Fibroblast of lung (primary cell): ENCODE measurements around the gene HMGN1. TPM values are rescaled to one million over a fixed set of nuclear protein-coding genes. Genes with fewer than 3 reads are reported as not detected.

Source experiments
- DNase-seq, 2 donors: peaks; one replicate each; pipeline versions ENCODE4 v3.0.0 to v3.0.0-alpha.2; 2010; ENCODE audit warnings: low read depth in 2 of 2
- H2AFZ ChIP-seq: 2 replicates; pipeline ENCODE4 v1.5.1; 2012; ENCODE audit warnings: low read length, control low read depth, inconsistent platforms
- H3K27ac ChIP-seq: 2 replicates; pipeline ENCODE4 v1.5.1; 2011; ENCODE audit warnings: low read length, control low read depth; ENCODE audit not compliant: insufficient read depth
- H3K27me3 ChIP-seq: 2 replicates; pipeline ENCODE4 v1.5.1; 2011; ENCODE audit warnings: mild to moderate bottlenecking, low read length; ENCODE audit not compliant: control insufficient read depth, insufficient read depth
- H3K36me3 ChIP-seq: 2 replicates; pipeline ENCODE4 v1.5.1; 2011; ENCODE audit warnings: low read length; ENCODE audit not compliant: control insufficient read depth, insufficient read depth
- H3K4me1 ChIP-seq: 2 replicates; pipeline ENCODE4 v1.5.1; 2011; ENCODE audit warnings: low read length; ENCODE audit not compliant: control insufficient read depth, insufficient read depth; ENCODE audit errors: extremely low read depth
- H3K4me2 ChIP-seq: 2 replicates; pipeline ENCODE4 v1.5.1; 2011; ENCODE audit warnings: low read length, control low read depth; ENCODE audit not compliant: insufficient read depth; ENCODE audit errors: extremely low read depth
- H3K4me3 ChIP-seq, 4 experiments: fragments of 200-600 bp in 1 of 4; sonication (generic) in 1 of 4; replicated peaks in 1 of 4; 2 replicates each; pipeline ENCODE4 v1.5.1; 2011 to 2016; ENCODE audit warnings: low read length in 4 of 4, low read depth in 3 of 4, mild to moderate bottlenecking in 3 of 4, control low read depth in 2 of 4, inconsistent platforms in 1 of 4, mixed read lengths in 1 of 4; ENCODE audit not compliant: insufficient read depth in 1 of 4; ENCODE audit errors: control extremely low read depth in 1 of 4
- H3K79me2 ChIP-seq: 2 replicates; pipeline ENCODE4 v1.5.1; 2012; ENCODE audit warnings: mild to moderate bottlenecking, low read length, inconsistent platforms; ENCODE audit not compliant: control insufficient read depth, insufficient read depth
- H3K9ac ChIP-seq: 2 replicates; pipeline ENCODE4 v1.5.1; 2011; ENCODE audit warnings: mild to moderate bottlenecking, low read length, control low read depth; ENCODE audit not compliant: insufficient read depth
- H3K9me3 ChIP-seq: 2 replicates; pipeline ENCODE4 v1.5.1; 2012; ENCODE audit warnings: low read depth, low read length; ENCODE audit not compliant: control insufficient read depth, insufficient read depth
- H4K20me1 ChIP-seq: 2 replicates; pipeline ENCODE4 v1.5.1; 2011; ENCODE audit warnings: low read length; ENCODE audit not compliant: control insufficient read depth, insufficient read depth; ENCODE audit errors: extremely low read depth
- EZH2 ChIP-seq: IDR thresholded peaks from 2 replicates; pipeline ENCODE4 v1.5.1; 2012; ENCODE audit warnings: low read length, control low read depth, mild to moderate bottlenecking; ENCODE audit errors: missing control alignments
- polyA plus RNA-seq, 2 donors: library from polyadenylated mRNA; depleted of rRNA in 1 of 2; stranded (reverse) in 1 of 2; unstranded in 1 of 2; fragments of >200 nt; gene quantifications; 2 replicates each; pipeline ENCODE4 v1.2.1, GENCODE V29; 2011 to 2012; ENCODE audit warnings: missing spikeins in 1 of 2
- total RNA-seq: library from RNA; depleted of rRNA; stranded (reverse); fragments of >200 nt; gene quantifications from 2 replicates; pipeline ENCODE4 v1.2.1, GENCODE V29; 2014
- TF ChIP-seq, protein P1 (sequence below), 2 donors: IDR thresholded peaks in 1 of 2; conservative IDR thresholded peaks in 1 of 2; 1 replicate in 1 of 2; 2 replicates in 1 of 2; pipeline ENCODE4 v1.5.1; 2011 to 2012; ENCODE audit warnings: low read length in 2 of 2, control low read depth in 1 of 2, inconsistent platforms in 1 of 2, low read depth in 1 of 2, mild to moderate bottlenecking in 1 of 2

The HMGN1 gene
- total and polyA plus RNA-seq, 2 donors (not counting 1 experiment from before 2014, with no cell fraction given) = 160 to 171 TPM

GRCh38 chr21:39367783-39368182 lies 18.9 kb upstream of the HMGN1 start:
- Histone ChIP-seq H3K4me1 (no peaks in the 10 kb centered on the region), H3K9ac (no peak overlapping the region), H3K27ac (no peak overlapping the region), H2AFZ (no peak overlapping the region), H3K9me3 (no peaks in the 10 kb centered on the region), H3K79me2 (no peaks in the 10 kb centered on the region), H3K4me2 (no peak overlapping the region), H3K4me3 (no peak overlapping the region), H4K20me1 (no peaks in the 10 kb centered on the region), H3K36me3 (no peaks in the 10 kb centered on the region), H3K27me3 (no peaks in the 10 kb centered on the region)
- DNase-seq = no peak
- TF ChIP-seq EZH2 = no peak
- TF ChIP-seq, protein P1, sequence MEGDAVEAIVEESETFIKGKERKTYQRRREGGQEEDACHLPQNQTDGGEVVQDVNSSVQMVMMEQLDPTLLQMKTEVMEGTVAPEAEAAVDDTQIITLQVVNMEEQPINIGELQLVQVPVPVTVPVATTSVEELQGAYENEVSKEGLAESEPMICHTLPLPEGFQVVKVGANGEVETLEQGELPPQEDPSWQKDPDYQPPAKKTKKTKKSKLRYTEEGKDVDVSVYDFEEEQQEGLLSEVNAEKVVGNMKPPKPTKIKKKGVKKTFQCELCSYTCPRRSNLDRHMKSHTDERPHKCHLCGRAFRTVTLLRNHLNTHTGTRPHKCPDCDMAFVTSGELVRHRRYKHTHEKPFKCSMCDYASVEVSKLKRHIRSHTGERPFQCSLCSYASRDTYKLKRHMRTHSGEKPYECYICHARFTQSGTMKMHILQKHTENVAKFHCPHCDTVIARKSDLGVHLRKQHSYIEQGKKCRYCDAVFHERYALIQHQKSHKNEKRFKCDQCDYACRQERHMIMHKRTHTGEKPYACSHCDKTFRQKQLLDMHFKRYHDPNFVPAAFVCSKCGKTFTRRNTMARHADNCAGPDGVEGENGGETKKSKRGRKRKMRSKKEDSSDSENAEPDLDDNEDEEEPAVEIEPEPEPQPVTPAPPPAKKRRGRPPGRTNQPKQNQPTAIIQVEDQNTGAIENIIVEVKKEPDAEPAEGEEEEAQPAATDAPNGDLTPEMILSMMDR (conservative IDR thresholded peaks at IDR 0.05 in 1 of 2, IDR thresholded peaks at IDR 0.05 in 1 of 2; ENCODE audit: low read depth in 1 of 2, low read length in 2 of 2) = no peak

DNA sequence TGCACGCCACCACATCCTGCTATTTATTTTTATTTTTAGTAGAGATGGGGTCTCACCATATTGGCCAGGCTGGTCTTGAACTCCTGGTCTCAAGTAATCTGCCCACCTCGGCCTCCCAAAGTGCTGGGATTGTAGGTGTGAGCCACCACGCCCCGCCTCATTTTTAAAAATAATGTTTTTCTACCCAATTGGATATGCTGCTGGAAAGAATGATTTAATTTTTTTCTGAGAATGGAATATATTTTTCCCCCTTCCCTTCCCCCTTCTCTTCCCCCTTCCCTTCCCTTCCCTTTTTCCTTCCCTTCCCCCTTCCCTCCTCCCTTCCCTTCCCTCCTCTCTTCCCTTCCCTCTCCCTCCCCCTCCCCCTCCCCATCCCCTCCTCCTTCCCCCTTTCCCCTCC lies 17.7 kb upstream of the HMGN1 start:
- TF ChIP-seq, protein P1 (conservative IDR thresholded peaks at IDR 0.05 in 1 of 2, IDR thresholded peaks at IDR 0.05 in 1 of 2; ENCODE audit: low read depth in 1 of 2, low read length in 2 of 2) = no peak
- no peak for TF ChIP-seq EZH2
- H3K79me2 ChIP-seq = no peaks in the 10 kb centered on the region
- no peak overlapping the region for H3K4me3 ChIP-seq
- H3K36me3 ChIP-seq = no peaks in the 10 kb centered on the region
- H3K4me1 ChIP-seq = no peaks in the 10 kb centered on the region
- no peak overlapping the region for H3K27ac ChIP-seq
- H3K9ac ChIP-seq = no peak overlapping the region
- no peak for DNase-seq
- no peaks in the 10 kb centered on the region for H3K9me3 ChIP-seq
- no peak overlapping the region for H2AFZ ChIP-seq
- H3K4me2 ChIP-seq = no peak overlapping the region
- no peaks in the 10 kb centered on the region for H4K20me1 ChIP-seq
- no peaks in the 10 kb centered on the region for H3K27me3 ChIP-seq

GRCh38 chr21:39364949-39365348 lies 16.1 kb upstream of the HMGN1 start:
- H3K79me2 ChIP-seq = no peaks in the 10 kb centered on the region
- no peaks in the 10 kb centered on the region for H4K20me1 ChIP-seq
- H3K27me3 ChIP-seq = no peaks in the 10 kb centered on the region
- H3K27ac ChIP-seq = no peak overlapping the region
- no peak overlapping the region for H3K4me2 ChIP-seq
- H3K4me3 ChIP-seq = no peak overlapping the region
- no peaks in the 10 kb centered on the region for H3K9me3 ChIP-seq
- no peaks in the 10 kb centered on the region for H3K4me1 ChIP-seq
- H3K9ac ChIP-seq = no peak overlapping the region
- TF ChIP-seq, protein P1 (conservative IDR thresholded peaks at IDR 0.05 in 1 of 2, IDR thresholded peaks at IDR 0.05 in 1 of 2; ENCODE audit: low read depth in 1 of 2, low read length in 2 of 2) = no peak
- TF ChIP-seq EZH2 = no peak
- no peak for DNase-seq
- no peak overlapping the region for H2AFZ ChIP-seq
- H3K36me3 ChIP-seq = no peaks in the 10 kb centered on the region
